Calu3 (cell line): ENCODE results near the gene SHH. TPM values are rescaled to one million over a fixed set of nuclear protein-coding genes. Genes with fewer than 3 reads are reported as not detected.
A peak's percentile ranks its signal among the peaks of the same experiment; 100 is the strongest.

ENCODE experiments used
- BruUV-seq: library from RNA; stranded (reverse); fragments of 400-500 nt; replicated peaks from 2 replicates; lab custom pipeline; 2021; lab: Mats Ljungman, UMichigan
- CTCF ChIA-PET: fragments of 300-600 bp; sonication (Branson Sonifier 250); formaldehyde crosslinking; loops from one replicate; lab custom pipeline; 2022; ENCODE audit warnings: antibody characterized with exemption; lab: Charles Lee
- DNase-seq: peaks from one replicate; pipeline ENCODE4 v3.0.0; 2022
- H3K27ac Mint-ChIP-seq: one replicate; pipeline ENCODE4 v1.8.0; 2022; ENCODE audit warnings: mixed read lengths; ENCODE audit not compliant: unreplicated experiment
- H3K27me3 Mint-ChIP-seq: one replicate; pipeline ENCODE4 v1.8.0; 2022; ENCODE audit warnings: mixed read lengths; ENCODE audit not compliant: unreplicated experiment
- H3K36me3 Mint-ChIP-seq: one replicate; pipeline ENCODE4 v1.8.0; 2022; ENCODE audit warnings: mild to moderate bottlenecking, moderate library complexity, mixed read lengths; ENCODE audit not compliant: insufficient read depth, unreplicated experiment
- H3K4me1 Mint-ChIP-seq: one replicate; pipeline ENCODE4 v1.8.0; 2022; ENCODE audit warnings: mild to moderate bottlenecking, low read depth, mixed read lengths; ENCODE audit not compliant: unreplicated experiment
- H3K4me3 Mint-ChIP-seq: one replicate; pipeline ENCODE4 v1.8.0; 2022; ENCODE audit warnings: mild to moderate bottlenecking, low read depth, moderate library complexity, mixed read lengths; ENCODE audit not compliant: unreplicated experiment
- H3K9me3 Mint-ChIP-seq: one replicate; pipeline ENCODE4 v1.8.0; 2022; ENCODE audit warnings: low read depth, mixed read lengths; ENCODE audit not compliant: unreplicated experiment
- intact Hi-C: fragments of 100-400 bp; cut with micrococcal nuclease; formaldehyde crosslinking; loops from one replicate; pipeline ENCODE4 v1.10.0; 2022; ENCODE audit not compliant: unreplicated experiment
- total RNA-seq: library from RNA; stranded (reverse); gene quantifications from 2 replicates; pipeline ENCODE4 v1.2.3, GENCODE V29; 2022
- TF ChIP-seq, protein P1 (sequence below): fragments of 200-600 bp; IDR thresholded peaks from one replicate; pipeline ENCODE4 v1.8.0; 2022; ENCODE audit warnings: antibody characterized with exemption; ENCODE audit not compliant: unreplicated experiment

The SHH gene
- total RNA-seq, 1 experiment from 2014 or later: 1.1 TPM

DNA sequence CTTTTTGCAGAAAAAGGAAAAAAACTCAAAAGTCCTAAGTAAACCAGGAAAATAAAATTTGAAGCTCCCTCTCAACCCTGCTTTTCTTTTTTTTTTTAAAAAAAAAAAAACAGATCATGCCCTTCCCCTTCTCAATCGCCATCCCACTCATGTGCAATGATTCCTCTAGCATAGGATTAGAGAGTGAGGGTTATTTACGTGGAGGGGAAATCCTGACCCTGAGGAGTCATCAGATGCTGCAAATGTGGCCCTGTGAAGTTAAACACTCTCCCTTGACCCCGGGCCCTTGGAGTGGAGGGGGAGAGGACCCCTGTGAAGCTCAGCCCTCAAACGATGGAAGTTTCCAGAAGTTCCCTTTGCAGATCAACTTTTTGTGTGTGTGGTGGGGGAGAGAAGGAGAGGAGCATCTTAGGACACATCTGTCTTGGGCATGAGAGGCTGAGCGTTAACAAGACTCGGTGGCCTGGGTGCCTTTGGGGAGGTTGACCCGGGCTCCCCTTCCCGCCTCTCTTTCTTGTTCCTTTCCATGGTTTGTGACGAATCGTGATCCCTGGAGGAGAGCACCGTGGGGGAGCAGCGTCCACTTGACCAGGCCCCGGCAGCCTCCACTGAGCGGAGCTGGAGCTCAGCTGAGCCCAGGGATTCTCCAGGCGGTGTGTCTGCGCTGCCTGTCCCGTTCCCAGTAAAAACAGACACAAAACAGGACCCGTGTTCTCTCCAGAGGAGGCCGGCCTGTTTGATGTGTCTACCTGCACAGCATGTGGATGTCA, 1.5 kb upstream of the SHH start:
- no peak for DNase-seq
- Mint-ChIP-seq H3K27ac (no peak overlapping the region), H3K9me3 (no peaks in the 10 kb centered on the region), H3K27me3 (peaks cover 53% of the 10 kb centered on the region), H3K4me1 (peaks cover 52% of the 10 kb centered on the region), H3K36me3 (peaks cover 21% of the 10 kb centered on the region), H3K4me3 (no peak overlapping the region)
- intact Hi-C loops: loop anchor here (2.0 to 10.0 kb wide), 3 partner anchors 109 to 951 kb away; no protein-coding TSS in a partner anchor
- TF ChIP-seq, protein P1, sequence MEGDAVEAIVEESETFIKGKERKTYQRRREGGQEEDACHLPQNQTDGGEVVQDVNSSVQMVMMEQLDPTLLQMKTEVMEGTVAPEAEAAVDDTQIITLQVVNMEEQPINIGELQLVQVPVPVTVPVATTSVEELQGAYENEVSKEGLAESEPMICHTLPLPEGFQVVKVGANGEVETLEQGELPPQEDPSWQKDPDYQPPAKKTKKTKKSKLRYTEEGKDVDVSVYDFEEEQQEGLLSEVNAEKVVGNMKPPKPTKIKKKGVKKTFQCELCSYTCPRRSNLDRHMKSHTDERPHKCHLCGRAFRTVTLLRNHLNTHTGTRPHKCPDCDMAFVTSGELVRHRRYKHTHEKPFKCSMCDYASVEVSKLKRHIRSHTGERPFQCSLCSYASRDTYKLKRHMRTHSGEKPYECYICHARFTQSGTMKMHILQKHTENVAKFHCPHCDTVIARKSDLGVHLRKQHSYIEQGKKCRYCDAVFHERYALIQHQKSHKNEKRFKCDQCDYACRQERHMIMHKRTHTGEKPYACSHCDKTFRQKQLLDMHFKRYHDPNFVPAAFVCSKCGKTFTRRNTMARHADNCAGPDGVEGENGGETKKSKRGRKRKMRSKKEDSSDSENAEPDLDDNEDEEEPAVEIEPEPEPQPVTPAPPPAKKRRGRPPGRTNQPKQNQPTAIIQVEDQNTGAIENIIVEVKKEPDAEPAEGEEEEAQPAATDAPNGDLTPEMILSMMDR: no peak
- CTCF ChIA-PET: interaction anchor here (0.6 to 1.0 kb wide), 6 partner anchors 14 to 950 kb away, joined by 3 read pairs; no protein-coding TSS in a partner anchor
- BruUV-seq: no TSS peak

DNA sequence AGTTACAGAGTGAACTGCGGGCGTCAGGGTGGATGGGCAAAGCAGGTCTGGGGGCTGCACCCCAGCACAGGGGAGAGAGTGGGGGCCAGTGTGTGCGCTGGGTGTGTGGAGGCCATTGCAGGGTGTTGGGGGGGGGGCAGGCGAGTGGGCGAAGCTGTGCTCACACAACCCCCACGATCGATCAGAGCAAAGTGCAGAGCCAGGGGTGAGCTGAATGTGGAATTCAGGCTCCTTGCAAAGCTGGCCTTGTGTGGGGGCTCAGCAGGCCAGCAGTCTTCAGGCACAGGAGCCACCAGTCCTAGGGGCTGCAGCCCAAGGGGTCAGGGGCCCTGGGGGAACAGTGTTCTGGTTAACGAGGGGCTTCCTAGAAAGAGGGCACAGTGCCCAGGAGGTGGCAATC, 862 bp upstream of the SHH start:
- BruUV-seq: no TSS peak

DNA sequence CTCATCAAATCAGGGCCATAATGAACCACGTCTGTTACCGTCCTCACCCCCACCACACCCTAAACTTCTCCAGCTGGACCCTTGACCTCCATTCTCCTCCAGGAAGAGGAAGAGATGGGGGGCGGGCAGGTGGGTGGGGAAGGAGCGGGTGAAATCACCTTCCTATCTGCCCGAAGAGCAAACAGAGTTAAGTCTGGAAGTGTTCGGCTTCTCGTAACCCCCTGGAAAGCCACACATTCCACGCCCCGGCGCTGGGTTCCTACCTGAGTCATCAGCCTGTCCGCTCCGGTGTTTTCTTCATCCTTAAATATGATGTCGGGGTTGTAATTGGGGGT, 736 bp downstream of the SHH start:
- no TSS peak for BruUV-seq
- peak; percentile 34 for DNase-seq
- peaks cover 56% of the 10 kb centered on the region for H3K27me3 Mint-ChIP-seq
- H3K4me1 Mint-ChIP-seq: peaks cover 48% of the 10 kb centered on the region
- CTCF ChIA-PET: interaction anchor here (0.8 to 2.3 kb wide), 2 partner anchors 13 to 642 kb away, joined by 3 to 5 read pairs; no protein-coding TSS in a partner anchor
- no peak overlapping the region for H3K27ac Mint-ChIP-seq
- peak overlapping the region; percentile 72 for H3K4me3 Mint-ChIP-seq
- intact Hi-C loops: loop anchor here (10.0 kb wide), 1 partner anchor 953 kb away; no protein-coding TSS in a partner anchor
- H3K9me3 Mint-ChIP-seq: no peaks in the 10 kb centered on the region
- TF ChIP-seq, protein P1: no peak
- H3K36me3 Mint-ChIP-seq: peaks cover 18% of the 10 kb centered on the region

More for the DNA sequence above, 862 bp upstream of the SHH start:
- Mint-ChIP-seq H3K27me3 (peaks cover 56% of the 10 kb centered on the region), H3K4me3 (no peak overlapping the region), H3K36me3 (peaks cover 18% of the 10 kb centered on the region), H3K27ac (no peak overlapping the region), H3K9me3 (no peaks in the 10 kb centered on the region), H3K4me1 (peaks cover 51% of the 10 kb centered on the region)
- TF ChIP-seq, protein P1: no peak
- CTCF ChIA-PET: interaction anchor here (0.6 to 2.3 kb wide), 4 partner anchors 12 to 617 kb away, joined by 3 to 5 read pairs (median 3); no protein-coding TSS in a partner anchor
- DNase-seq: no peak
- intact Hi-C loops: loop anchor here (10.0 kb wide), 1 partner anchor 952 kb away; no protein-coding TSS in a partner anchor

DNA sequence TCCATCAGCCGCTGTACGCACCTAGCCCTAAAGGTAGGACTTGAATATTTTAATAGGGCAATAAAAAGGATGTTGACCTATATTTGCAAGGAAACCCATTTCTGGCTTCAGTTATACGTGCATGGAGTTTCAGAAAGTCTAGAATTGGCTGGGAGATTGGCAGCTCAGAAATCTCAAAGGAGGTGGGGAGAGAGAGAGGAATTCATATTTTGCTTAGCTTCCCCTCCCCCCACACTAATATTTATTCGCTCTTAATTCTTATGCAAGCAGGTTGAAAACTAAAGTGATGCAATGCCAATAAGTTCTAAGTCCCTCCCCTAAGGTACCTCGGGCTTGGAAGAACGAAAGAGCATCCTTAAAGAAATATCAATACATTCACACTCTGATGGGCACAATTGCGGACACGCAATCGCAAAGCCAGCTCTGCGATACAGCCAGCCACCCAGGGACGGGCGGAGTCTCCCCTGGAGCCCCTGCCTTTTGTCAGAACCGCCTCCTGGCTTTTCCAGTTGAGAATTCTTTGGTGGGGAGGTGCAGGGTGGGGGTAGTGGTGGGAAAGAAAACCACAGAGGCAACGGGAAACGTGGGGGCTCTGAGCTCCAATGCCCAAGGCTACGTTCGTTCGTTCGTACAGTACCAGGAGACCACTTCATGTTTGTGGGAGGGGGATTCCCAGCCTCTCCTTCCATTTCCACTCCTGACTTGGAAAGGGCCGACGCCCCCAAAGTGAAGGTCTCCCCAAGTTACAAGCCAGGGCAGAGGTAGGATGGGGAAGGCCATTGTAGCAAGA, 1.3 kb downstream of the SHH start:
- peaks cover 56% of the 10 kb centered on the region for H3K27me3 Mint-ChIP-seq
- peaks cover 18% of the 10 kb centered on the region for H3K36me3 Mint-ChIP-seq
- BruUV-seq: no TSS peak
- H3K9me3 Mint-ChIP-seq: no peaks in the 10 kb centered on the region
- no peak overlapping the region for H3K27ac Mint-ChIP-seq
- CTCF ChIA-PET: interaction anchor here (0.8 to 2.3 kb wide), 2 partner anchors 14 to 643 kb away, joined by 3 to 5 read pairs; no protein-coding TSS in a partner anchor
- TF ChIP-seq, protein P1: no peak
- DNase-seq: no peak
- intact Hi-C loops: loop anchor here (10.0 kb wide), 1 partner anchor 954 kb away; no protein-coding TSS in a partner anchor
- peaks cover 48% of the 10 kb centered on the region for H3K4me1 Mint-ChIP-seq
- peak overlapping the region; percentile 92 for H3K4me3 Mint-ChIP-seq
